H1 (cell line): ENCODE measurements around the gene ENKUR. TPM values are rescaled to one million over a fixed set of nuclear protein-coding genes. Genes with fewer than 3 reads are reported as not detected.

ENCODE experiments used
- CTCF ChIP-seq, 3 experiments: IDR thresholded peaks; 1 replicate in 2 of 3; 2 replicates in 1 of 3; pipeline versions ENCODE4 v1.5.1 to v1.6.1; 2011; ENCODE audit warnings: low read length in 3 of 3, mild to moderate bottlenecking in 3 of 3, inconsistent platforms in 2 of 3, low read depth in 1 of 3, moderate library complexity in 1 of 3; ENCODE audit not compliant: insufficient read depth in 1 of 3; ENCODE audit errors: control extremely low read depth in 1 of 3
- polyA plus RNA-seq, 7 experiments: library from polyadenylated mRNA; depleted of rRNA in 3 of 7; stranded (reverse) in 5 of 7; unstranded in 2 of 7; fragments of >200 nt in 5 of 7; fragments of 200-250 nt in 2 of 7; gene quantifications; 1 replicate in 5 of 7; 2 replicates in 1 of 7; 4 replicates in 1 of 7; pipeline versions ENCODE4 v1.2.1 to v1.2.3, GENCODE V29; 2011 to 2013; ENCODE audit warnings: missing spikeins in 2 of 7, mixed read lengths in 2 of 7
- total RNA-seq: library from RNA; stranded (reverse); fragmentation: NEBNext Ultra II Directional; extraction: Animal tissue kit (Norgen Biotek cat#: 25700); gene quantifications from 2 replicates; pipeline ENCODE4 v1.2.1, GENCODE V29; 2021

ENKUR gene
- total and polyA plus RNA-seq, 2 of the 8 experiments (the other 6 are each of a cell fraction or from before 2014, with no cell fraction given) = not detected

- TF ChIP-seq CTCF (IDR thresholded peaks at IDR 0.05; ENCODE audit: control extremely low read depth in 1 of 3, insufficient read depth in 1 of 3, low read depth in 1 of 3, low read length in 3 of 3) = no peak
Measured at GRCh38 chr10:24982319-24983112, 33.4 kb downstream of the ENKUR start (continued).
